A673 (cell line): ENCODE data around the gene PRKCA. TPM values are rescaled to one million over a fixed set of nuclear protein-coding genes. Genes with fewer than 3 reads are reported as not detected.

Source experiments
- BruUV-seq: library from RNA; stranded (reverse); fragments of 400-500 nt; replicated peaks from 2 replicates; lab custom pipeline; 2021; lab: Mats Ljungman, UMichigan
- CTCF ChIA-PET: fragments of 300-600 bp; sonication (Branson Sonifier 250); formaldehyde crosslinking; loops from one replicate; lab custom pipeline; 2022; ENCODE audit warnings: antibody characterized with exemption; lab: Charles Lee
- POLR2A ChIA-PET: fragments of 300-600 bp; sonication (Branson Sonifier 250); formaldehyde crosslinking; loops from one replicate; lab custom pipeline; 2022; ENCODE audit warnings: antibody characterized with exemption; ENCODE audit not compliant: low non-redundant PET; lab: Charles Lee
- DNase-seq: peaks from one replicate; pipeline ENCODE4 v3.0.0-alpha.2; 2015; ENCODE audit warnings: low spot score
- H3K27ac ChIP-seq: fragments of 200-600 bp; sonication (generic); 2 replicates; pipeline ENCODE4 v1.5.1; 2016; ENCODE audit warnings: mixed run types, low read depth, mild to moderate bottlenecking, mixed read lengths, antibody characterized with exemption, low read length; ENCODE audit not compliant: poor library complexity, severe bottlenecking
- H3K27me3 ChIP-seq: fragments of 200-600 bp; sonication (generic); replicated peaks from 2 replicates; pipeline ENCODE4 v1.6.1; 2017; ENCODE audit warnings: mixed run types, low read depth, mild to moderate bottlenecking, mixed read lengths, antibody characterized with exemption, low read length; ENCODE audit not compliant: insufficient read depth, poor library complexity
- H3K36me3 ChIP-seq: fragments of 200-600 bp; sonication (generic); 2 replicates; pipeline ENCODE4 v1.6.1; 2016; ENCODE audit warnings: mixed run types, mild to moderate bottlenecking, mixed read lengths, antibody characterized with exemption, low read length; ENCODE audit not compliant: insufficient read depth, poor library complexity, severe bottlenecking
- H3K4me1 ChIP-seq: fragments of 200-600 bp; sonication (generic); 2 replicates; pipeline ENCODE4 v1.6.1; 2017; ENCODE audit warnings: mixed run types, mild to moderate bottlenecking, mixed read lengths, antibody characterized with exemption, low read length; ENCODE audit not compliant: insufficient read depth, poor library complexity, severe bottlenecking
- H3K4me3 ChIP-seq: fragments of 200-600 bp; sonication (generic); 2 replicates; pipeline ENCODE4 v1.5.1; 2016; ENCODE audit warnings: low read depth, mixed run types, mild to moderate bottlenecking, mixed read lengths, low read length; ENCODE audit not compliant: poor library complexity, severe bottlenecking
- H3K9me3 ChIP-seq: fragments of 200-600 bp; sonication (generic); 2 replicates; pipeline ENCODE4 v1.6.1; 2016; ENCODE audit warnings: mixed run types, low read depth, mild to moderate bottlenecking, mixed read lengths, antibody characterized with exemption, low read length; ENCODE audit not compliant: poor library complexity, severe bottlenecking
- CTCF ChIP-seq: fragments of 300-800, 200-600 bp; sonication (generic); conservative IDR thresholded peaks from 2 replicates; pipeline ENCODE4 v1.5.1; 2017; ENCODE audit warnings: low read depth, mild to moderate bottlenecking, antibody characterized with exemption, low read length, moderate library complexity, mixed read lengths
- EZH2 ChIP-seq: fragments of 200-600 bp; sonication (generic); IDR thresholded peaks from 2 replicates; pipeline ENCODE4 v1.6.1; 2017; ENCODE audit warnings: borderline replicate concordance, low read depth, mild to moderate bottlenecking, mixed read lengths, antibody characterized with exemption, low read length; ENCODE audit not compliant: poor library complexity, severe bottlenecking
- intact Hi-C: fragments of 100-400 bp; cut with micrococcal nuclease; formaldehyde crosslinking; loops from one replicate; pipeline ENCODE4 v1.10.0; 2022; ENCODE audit not compliant: unreplicated experiment
- total RNA-seq: library from RNA; stranded (reverse); gene quantifications from 2 replicates; pipeline ENCODE4 v1.2.3, GENCODE V29; 2021

Gene PRKCA
- total RNA-seq, 1 experiment from 2014 or later = 16.3 TPM

GRCh38 chr17:66262767-66263166 lies 39.6 kb upstream of the PRKCA start:
- POLR2A ChIA-PET = no interaction called here
- DNase-seq = no peak
- CTCF ChIA-PET = no interaction called here
- H3K9me3 ChIP-seq = no peaks in the 10 kb centered on the region
- H3K27ac ChIP-seq = no peak overlapping the region
- no TSS peak for BruUV-seq
- H3K4me1 ChIP-seq = no peaks in the 10 kb centered on the region
- no peaks in the 10 kb centered on the region for H3K27me3 ChIP-seq
- no peak for TF ChIP-seq CTCF
- TF ChIP-seq EZH2 = no peak
- intact Hi-C loops = no loop called here
- H3K4me3 ChIP-seq = no peak overlapping the region
- no peaks in the 10 kb centered on the region for H3K36me3 ChIP-seq

- H3K27ac ChIP-seq = no peak overlapping the region
- no TSS peak for BruUV-seq
- intact Hi-C loops = no loop called here
- H3K36me3 ChIP-seq = no peaks in the 10 kb centered on the region
- CTCF ChIA-PET = no interaction called here
- no peaks in the 10 kb centered on the region for H3K9me3 ChIP-seq
- POLR2A ChIA-PET = no interaction called here
- TF ChIP-seq EZH2 = no peak
- no peak for TF ChIP-seq CTCF
- no peak overlapping the region for H3K4me3 ChIP-seq
- H3K27me3 ChIP-seq = no peaks in the 10 kb centered on the region
- no peaks in the 10 kb centered on the region for H3K4me1 ChIP-seq
- DNase-seq = no peak
Measured at GRCh38 chr17:66264696-66265095, 37.7 kb upstream of the PRKCA start.

DNA sequence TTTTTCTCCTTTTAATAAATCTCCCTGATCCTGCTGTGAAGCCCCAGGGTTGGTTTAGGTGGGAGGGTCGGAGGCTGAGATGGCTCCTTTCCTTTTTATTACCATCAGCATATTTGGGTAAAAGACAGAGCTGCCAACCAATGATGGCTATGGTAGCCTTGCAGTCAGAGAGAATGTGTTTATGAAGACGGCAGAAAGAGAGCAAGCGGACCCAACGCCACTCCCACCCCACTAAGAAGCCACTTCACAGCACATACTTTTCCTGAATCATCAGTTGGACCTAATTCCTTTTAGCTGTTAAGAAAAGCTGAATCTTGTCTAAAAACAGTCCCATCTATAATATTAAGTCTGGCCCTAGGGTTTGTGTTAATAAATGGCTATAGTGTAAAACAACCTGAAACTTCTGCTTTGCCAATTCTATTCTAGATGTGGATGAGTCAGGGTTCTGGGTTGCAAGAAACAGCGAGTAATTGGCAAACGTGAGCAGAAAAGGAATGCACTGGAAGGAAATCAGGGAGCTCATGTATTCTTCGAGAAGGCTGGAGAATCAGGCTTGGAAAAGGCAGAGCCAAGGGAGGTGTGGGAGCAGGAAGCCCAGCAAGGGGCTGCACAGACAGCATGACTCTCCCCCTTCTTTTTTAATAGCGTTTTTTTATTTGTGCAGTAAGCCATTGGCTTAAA lies 34.0 kb upstream of the PRKCA start:
- BruUV-seq = no TSS peak

More for the DNA sequence above, 34.0 kb upstream of the PRKCA start:
- POLR2A ChIA-PET = no interaction called here
- TF ChIP-seq CTCF (no peak), EZH2 (no peak)
- no peaks in the 10 kb centered on the region for H3K27me3 ChIP-seq
- CTCF ChIA-PET = no interaction called here
- no peaks in the 10 kb centered on the region for H3K4me1 ChIP-seq
- DNase-seq = peak; percentile 30
- no peak overlapping the region for H3K27ac ChIP-seq
- intact Hi-C loops = no loop called here
- no peaks in the 10 kb centered on the region for H3K9me3 ChIP-seq
- H3K4me3 ChIP-seq = no peak overlapping the region
- H3K36me3 ChIP-seq = no peaks in the 10 kb centered on the region
